Activated CD8-positive, alpha-beta memory T cell treated with anti-CD3 and anti-CD28 coated beads, Interleukin-2, amount 50 U/mL, for 1 hour (primary cell): ENCODE results near the gene GJC1.
"Not testable (repeated sequence)": the region's sequence is repeated elsewhere in the genome, so short reads cannot be mapped to it uniquely, and the experiment has no call there.

Experiments used
- DNase-seq: peaks from one replicate; pipeline ENCODE4 v3.0.0-alpha.2; 2020; ENCODE audit errors: extremely low read depth

Gene GJC1

GRCh38 chr17:44760474-44761308, 69.4 kb downstream of the GJC1 start:
- DNase-seq: no peak

DNA sequence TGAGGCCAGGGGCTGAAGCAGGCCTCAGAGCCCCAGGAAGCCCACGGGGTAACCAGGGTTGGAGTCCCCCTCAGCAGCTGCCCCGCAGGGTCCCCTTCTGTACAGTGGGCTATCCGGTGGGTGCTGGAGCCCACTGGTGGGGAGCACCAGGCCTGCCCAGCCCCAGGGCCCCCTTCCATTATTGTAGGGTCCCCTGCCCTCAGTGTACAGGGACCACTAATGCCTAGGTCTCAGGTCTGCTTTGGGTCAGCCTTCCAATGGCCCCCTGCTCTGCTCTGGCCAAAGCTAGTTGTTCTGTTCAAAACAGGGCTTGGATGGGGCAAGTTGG, 70.2 kb downstream of the GJC1 start:
- no peak for DNase-seq

- no peak for DNase-seq
These were observed 70.8 kb downstream of the GJC1 start for GRCh38 chr17:44759086-44759915.

- DNase-seq: no peak
These were observed 71.5 kb downstream of the GJC1 start, which contains the start of gene ADAM11 for GRCh38 chr17:44758414-44759085. ADAM11 (plus strand) TSS chr17:44758988; CDS start chr17:44759200, 212 bp downstream.

- no peak for DNase-seq
These were observed 72.1 kb downstream of the GJC1 start for GRCh38 chr17:44757918-44758413.

GRCh38 chr17:44757045-44757917, 72.8 kb downstream of the GJC1 start:
- no peak for DNase-seq

DNA sequence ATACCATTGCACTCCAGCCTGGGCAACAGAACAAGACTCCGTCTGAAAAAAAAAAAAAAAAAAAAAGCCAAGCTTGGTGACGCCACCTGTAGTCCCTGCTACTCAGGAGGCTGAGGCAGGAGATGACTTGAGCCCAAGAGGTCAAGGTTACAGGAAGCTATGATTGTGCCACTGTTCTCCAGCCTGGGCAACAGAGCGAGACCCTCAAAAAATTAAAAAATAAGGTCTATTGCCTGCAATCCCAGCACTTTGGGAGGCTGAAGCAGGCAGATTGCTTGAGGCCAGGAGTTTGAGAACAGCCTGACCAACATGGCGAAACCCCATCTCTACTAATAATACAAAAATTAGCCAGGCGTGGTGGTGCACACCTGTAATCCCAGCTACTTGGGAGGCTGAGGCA, 74.9 kb downstream of the GJC1 start:
- not testable (repeated sequence) for DNase-seq

- DNase-seq: no peak
These were observed 75.8 kb downstream of the GJC1 start for GRCh38 chr17:44754276-44754675.

GRCh38 chr17:44752953-44753861, 76.9 kb downstream of the GJC1 start:
- DNase-seq: no peak

DNA sequence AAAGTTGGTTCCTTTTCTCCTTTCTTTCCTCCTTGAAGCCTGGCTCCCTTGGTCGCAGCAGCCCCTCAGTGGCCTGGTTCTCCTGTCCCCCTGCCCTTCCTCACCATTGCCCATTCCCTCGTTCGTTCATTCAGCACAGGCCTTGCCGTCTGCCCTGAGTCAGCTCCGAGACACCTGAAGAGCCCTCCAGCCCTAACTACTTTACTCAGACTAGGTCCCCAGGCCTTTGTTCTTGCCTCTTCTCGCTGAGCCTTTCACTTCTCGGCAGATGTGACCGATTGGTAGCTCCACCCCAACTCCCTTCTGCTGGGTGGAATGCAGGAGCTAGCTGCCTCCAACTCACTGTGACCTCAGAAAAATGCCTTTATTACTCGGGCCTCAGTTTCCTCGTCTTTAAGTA, 78.3 kb downstream of the GJC1 start:
- DNase-seq: no peak

GRCh38 chr17:44751331-44751730, 78.8 kb downstream of the GJC1 start:
- no peak for DNase-seq

- DNase-seq: no peak
These were observed 80.1 kb downstream of the GJC1 start for GRCh38 chr17:44749980-44750318.

DNA sequence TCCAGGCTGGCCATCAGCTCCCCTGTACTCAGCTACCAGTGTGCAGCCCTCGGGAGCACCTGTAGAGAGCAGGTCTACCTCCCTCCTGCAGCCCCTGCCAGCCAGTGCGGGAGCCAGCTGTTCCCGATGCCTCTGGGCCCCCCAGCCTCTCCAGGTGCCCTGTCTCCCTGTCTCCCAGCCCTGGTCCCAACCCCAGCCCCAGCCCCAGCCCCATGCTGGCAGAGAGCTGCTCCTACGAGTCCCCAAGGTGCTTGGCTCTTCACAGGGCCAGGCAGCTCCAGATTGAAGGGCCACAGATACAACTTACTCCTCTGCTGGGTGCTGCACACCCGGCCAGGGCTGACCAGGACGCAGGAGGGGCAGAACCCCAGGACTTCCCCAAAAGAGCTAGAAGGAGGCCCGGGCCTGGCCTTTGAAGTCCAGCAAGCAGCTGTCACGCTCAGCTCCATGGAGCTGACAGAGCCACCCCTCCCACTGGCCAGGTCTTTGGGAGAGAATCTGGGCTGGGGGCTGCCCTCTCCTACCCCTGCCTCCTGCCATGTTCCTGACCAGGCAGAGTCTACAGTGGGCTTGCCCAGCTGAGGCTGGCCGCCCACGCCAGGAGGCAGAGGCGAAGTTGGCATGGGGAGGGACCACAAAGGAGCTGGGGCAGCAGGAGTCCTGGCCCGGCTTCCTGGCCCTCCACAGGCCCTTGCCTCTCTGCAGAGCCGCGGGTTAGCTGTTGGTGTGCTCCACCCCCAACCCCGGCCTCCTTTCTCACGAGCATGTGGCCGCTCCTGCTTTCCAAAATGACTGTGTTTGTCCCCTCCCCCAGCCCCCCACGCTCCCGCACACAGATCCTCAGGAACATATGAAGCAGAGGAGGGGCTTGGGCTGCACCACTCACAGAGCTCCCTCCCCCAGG, 80.8 kb downstream of the GJC1 start:
- no peak for DNase-seq
